GM18502 (cell line): ENCODE results near the gene HSF5.

ENCODE experiments used
- ATAC-seq: cut with Tn5 transposase; IDR thresholded peaks from one replicate; pipeline ENCODE4 v1.9.1; 2021; ENCODE audit warnings: mild to moderate bottlenecking; ENCODE audit not compliant: unreplicated experiment, poor library complexity

Gene HSF5

GRCh38 chr17:58487589-58488427 is at the start of gene HSF5:
Gene HSF5, minus strand, starts transcription at chr17:58488408. Its CDS starts 134 bp downstream, at chr17:58488274.
- peak; percentile 56 for ATAC-seq

DNA sequence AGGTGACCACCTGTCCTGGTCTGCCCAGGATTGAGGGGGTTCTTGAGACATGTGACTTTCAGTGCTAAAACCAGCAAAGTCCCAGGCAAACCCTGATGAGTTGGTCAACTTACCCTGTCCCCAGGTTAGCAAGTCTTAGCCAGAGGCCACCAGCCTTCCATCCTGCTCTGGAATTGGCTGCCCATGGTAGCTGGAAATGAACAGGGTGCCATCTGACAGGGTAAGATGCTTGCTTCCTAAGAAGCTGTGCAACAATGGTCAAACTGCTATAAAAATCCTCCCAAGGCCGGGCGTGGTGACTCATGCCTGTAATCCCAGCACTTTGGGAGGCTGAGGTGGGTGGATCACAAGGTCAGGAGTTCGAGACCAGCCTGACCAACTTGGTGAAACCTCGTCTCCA is 49.1 kb upstream of the HSF5 start:
- no peak for ATAC-seq

DNA sequence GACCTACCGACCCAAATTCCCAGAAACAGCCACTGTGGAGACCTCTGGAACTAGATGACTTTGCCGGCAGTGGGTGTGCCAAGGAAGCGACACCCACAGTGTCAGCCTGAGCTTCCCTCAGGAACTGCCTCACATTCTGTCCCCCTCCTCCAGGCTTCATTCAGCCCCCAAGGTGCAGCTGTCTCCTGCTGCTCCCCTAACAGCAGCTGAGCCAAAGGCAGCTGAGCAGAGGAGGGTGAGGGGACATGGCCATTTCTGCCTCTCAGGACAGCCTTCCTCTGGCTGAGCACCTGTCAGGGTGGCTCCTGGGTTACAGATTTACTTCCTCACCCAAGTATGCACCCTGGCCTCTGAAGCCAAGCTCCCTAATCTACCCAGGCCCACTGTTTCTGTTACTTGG is 48.3 kb upstream of the HSF5 start:
- no peak for ATAC-seq

DNA sequence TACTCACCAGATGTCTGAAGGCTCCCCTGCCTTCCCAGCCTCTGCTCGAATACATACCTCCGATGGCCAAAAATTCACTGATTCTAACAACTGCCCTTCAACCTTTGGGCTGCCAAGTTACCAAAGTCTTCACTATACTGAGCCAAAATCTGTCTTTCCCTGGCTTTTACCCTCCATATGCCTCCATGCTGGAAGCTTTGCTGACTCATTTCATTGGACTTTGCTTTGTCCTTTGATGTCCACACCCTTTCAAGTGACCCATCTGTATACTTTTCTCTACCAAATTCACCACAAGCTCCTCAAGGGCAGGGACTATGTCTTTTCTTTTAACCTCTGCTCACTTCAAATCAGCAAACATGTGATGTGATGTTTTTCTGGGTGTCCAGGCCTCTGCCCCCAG is 47.2 kb upstream of the HSF5 start:
- no peak for ATAC-seq

GRCh38 chr17:58534901-58535421 is 46.8 kb upstream of the HSF5 start:
- ATAC-seq = no peak

GRCh38 chr17:58534331-58534730 is 46.1 kb upstream of the HSF5 start:
- no peak for ATAC-seq

GRCh38 chr17:58533616-58534188 is 45.5 kb upstream of the HSF5 start:
- no peak for ATAC-seq

GRCh38 chr17:58532555-58532951 is 44.3 kb upstream of the HSF5 start:
- no peak for ATAC-seq

GRCh38 chr17:58531661-58532554 is 43.7 kb upstream of the HSF5 start:
- peak; percentile 53 for ATAC-seq

DNA sequence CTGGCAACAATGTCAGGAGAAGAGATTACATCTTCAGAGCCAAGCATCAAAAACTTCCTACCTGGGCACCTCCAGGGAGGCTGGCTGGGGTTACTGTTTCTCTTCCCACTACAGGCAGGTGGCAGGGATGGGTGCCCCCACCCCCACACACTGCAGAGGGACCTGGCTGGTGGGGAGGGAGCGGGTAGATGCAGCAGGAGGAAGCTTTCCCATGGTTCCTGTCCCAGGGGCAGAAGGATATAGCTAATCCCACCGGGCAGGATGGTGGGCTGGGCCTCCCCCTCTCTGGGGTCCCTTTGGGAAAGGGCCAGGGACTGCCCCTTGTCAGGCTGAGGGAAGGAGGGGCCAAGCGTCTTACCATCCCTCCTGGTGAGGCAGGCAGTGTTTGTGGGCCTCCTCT is 42.9 kb upstream of the HSF5 start:
- no peak for ATAC-seq

DNA sequence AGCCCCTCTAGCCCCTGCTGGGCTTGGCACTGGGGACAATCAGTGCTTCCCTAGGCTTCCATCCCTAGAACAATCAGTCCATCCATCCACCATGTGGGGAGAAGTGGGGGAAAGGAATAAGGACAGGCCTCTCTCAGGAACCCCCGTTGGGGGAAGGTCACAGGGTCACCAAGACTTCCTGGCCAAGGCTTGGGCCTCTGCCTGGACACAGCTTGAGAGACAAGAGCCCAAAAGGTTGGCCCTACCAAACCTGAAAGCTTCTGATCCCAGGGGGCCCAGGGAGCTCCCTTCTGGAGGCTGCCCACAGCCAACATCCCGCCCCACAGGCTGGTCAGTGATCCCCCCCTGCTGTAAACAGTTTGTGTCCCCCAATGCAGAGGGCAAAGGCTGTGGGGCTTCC is 42.4 kb upstream of the HSF5 start:
- no peak for ATAC-seq

- no peak for ATAC-seq
These were observed 41.1 kb upstream of the HSF5 start for GRCh38 chr17:58529275-58529674.

DNA sequence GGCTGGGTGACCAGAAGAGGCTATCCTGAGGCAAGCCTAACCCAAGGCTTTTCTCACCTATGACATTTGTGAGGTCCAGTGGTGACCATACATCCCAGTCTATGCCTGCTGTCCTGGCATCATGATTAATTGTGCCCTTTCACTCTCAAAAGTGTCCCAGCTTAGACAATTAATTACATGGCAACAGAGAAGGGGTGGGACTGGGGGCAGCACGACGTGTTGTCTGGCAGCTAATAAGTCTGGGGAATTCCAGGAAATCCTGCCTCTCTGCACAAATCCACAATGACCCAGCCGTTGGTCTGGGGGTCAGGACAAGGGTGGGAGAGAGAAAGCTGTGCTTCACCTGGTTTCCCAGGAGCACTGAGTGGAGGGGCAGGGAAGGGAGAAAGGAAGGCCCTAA is 40.2 kb upstream of the HSF5 start:
- ATAC-seq = no peak

DNA sequence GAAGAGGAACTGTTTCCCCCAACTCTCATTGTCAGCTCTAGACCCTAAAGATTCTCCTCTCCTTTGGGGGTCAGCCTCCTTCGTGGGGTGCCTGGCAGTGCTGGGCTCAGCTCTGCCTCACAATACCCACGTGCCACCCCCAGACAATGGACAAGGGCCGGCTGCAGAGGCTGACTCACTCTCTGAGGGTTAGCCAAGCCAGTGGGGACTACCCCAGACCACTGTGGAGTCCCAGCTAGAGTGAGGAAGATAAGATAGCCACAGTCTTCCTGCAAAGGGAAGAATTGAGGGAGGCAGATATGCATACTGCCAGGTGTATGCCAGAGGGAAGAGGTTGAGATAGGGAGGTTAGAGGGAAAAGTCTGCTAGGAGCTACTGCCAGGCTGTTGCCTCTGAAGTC is 39.7 kb upstream of the HSF5 start:
- ATAC-seq = no peak

DNA sequence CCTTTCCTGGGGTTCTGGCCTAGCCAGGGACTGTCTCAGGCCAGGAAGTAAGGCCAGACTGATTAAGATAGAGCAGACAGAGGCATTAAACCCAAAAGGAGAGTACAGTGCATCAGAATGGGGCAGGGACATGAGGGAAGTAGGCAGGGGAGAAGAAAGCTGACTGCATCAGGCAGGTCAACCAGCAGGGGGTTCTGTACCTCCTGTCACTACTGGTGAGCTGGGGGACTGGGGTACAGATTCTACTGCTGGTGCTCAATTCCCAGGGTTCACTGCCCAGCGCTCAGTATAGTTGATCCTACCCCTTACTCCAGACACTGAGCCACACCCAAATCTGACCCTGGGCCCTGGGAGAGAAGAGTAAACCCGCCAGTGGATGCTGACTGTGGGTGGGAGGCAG is 39.1 kb upstream of the HSF5 start:
- ATAC-seq = no peak

DNA sequence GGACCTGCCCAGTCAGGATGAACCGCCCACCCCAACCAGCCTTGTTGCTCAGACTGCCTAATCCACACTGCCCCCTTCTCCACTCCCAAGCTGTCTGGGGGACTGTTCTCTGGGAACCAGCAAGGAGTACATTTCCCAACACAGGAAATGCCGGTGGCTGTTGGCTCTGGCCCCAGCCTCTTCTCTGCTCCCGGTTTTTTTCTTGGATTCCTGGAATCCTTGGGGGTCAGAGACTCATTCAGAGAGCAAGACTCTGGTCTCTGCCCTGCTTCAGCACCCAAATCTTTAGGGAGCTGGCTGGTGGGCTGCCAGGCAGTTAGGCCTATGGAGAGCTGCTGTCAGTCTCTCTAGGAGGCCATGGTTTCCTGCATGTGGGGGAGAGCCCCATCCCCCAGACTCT is 37.0 kb upstream of the HSF5 start:
- ATAC-seq = no peak

- ATAC-seq = no peak
These were observed 33.5 kb upstream of the HSF5 start for GRCh38 chr17:58521680-58522079.

DNA sequence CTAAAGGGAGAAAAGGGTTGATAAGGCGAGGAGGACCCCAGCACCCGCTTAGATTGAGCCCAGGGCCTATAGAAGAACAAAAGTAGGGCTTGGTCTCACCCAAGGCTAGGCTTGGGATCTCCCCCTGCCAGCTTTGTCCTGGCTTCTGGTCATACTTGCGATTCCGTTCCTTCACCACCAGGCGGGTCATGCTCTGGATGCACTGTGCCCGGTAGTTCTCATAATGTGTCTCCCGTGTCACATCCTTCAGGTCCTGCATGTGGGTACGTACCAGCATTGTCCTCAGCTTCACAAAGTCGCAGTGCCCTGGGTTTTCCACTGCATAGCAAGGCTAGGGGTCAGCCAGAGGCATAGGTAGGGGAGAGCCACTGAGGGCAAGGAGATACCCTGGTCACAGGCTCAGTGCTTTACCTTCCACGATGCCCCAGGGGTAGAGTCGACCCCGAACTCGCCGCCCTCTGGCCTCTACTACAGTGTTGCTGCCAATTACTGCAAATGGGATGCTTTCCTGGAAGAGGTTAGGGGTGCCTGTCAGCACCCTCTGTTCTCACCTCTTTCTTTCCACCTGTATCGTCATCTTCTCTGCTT is 32.7 kb upstream of the HSF5 start:
- ATAC-seq = no peak

DNA sequence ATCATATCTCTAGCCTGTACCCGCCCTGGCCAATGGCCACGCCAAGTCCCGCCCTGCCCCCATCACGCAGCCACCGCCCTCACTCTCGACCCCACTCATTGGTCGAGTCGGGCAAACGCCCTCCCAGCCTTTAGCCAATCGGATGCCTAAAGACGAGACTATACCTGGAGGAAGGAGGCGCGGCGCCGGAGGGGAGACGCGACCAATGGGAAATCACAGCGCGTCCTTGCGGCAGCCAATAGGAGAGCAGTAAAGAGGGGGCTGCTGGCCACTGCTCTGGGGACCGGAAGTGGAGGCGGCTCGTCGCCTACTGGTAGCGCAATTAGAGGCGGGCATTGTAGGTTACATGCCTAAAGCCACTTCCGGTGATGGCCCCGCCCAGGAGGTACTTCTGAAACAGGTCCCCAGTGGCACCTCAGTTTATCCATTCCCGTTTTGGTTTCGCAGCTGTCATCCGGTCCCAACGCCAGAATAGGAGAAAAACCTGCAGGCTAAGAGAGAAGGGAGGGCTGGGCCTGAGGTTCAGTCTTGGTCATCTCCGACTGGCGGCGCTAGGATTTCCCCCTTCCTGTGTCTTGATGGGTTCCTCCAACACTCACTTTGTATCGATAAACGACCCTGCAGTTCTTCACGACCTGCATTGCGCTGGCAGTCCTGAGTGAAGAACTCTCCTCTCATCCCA is 29.9 kb upstream of the HSF5 start:
- ATAC-seq = peak; percentile 83

DNA sequence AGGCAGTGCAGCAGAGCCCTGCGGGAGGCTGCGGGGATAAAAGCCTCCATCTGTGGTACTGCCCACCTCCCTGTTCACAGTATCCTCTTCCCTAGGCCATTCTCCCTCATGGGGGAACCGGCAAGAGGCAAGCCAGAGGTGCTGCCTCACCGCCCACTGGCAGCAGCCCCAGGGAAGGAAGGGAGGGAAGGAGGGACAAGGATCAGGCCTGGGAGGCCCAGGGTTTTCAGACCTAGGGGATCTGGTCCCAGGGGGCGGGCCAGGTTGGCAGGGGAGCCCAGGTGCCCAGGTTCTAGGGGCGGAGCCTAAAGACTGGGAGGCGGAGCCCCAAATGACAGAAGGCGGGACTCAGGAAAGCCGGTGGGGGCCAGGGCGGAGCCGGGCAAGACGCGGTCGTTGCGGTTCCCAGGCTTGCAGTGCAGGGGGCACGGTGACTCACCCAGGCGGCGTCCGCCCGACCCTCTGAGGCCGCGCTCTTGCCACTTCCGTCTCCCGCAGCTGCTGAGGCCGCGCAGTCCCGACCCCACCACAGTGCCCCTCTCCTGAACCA is 29.2 kb upstream of the HSF5 start:
- ATAC-seq = no peak
